PC-3 (cell line): ENCODE results near the gene ITPR3. TPM values are rescaled to one million over a fixed set of nuclear protein-coding genes. Genes with fewer than 3 reads are reported as not detected.

Source experiments
- ATAC-seq: fragments of 200-7000 bp; cut with Tn5 transposase; 2 replicates; pipeline ENCODE4 v1.9.1; 2020; ENCODE audit warnings: mild to moderate bottlenecking, moderate library complexity
- BruUV-seq: library from RNA; stranded (reverse); fragments of 400-500 nt; replicated peaks from 2 replicates; lab custom pipeline; 2021; lab: Mats Ljungman, UMichigan
- CTCF ChIA-PET: fragments of 300-600 bp; sonication (Branson Sonifier 250); formaldehyde crosslinking; loops from one replicate; lab custom pipeline; 2022; ENCODE audit warnings: antibody characterized with exemption; lab: Charles Lee
- POLR2A ChIA-PET: fragments of 300-600 bp; sonication (Branson Sonifier 250); formaldehyde crosslinking; loops from one replicate; lab custom pipeline; 2022; ENCODE audit warnings: antibody characterized with exemption; ENCODE audit not compliant: unreplicated experiment; lab: Charles Lee
- DNase-seq: peaks from one replicate; pipeline ENCODE4 v3.0.0-alpha.2; 2015
- H2AFZ ChIP-seq: fragments of 300-600 bp; sonication (generic); 2 replicates; pipeline ENCODE4 v1.6.0; 2016; ENCODE audit warnings: antibody characterized with exemption, low read length
- H3F3A ChIP-seq: fragments of 300-600 bp; sonication (generic); one replicate; pipeline ENCODE4 v1.6.0; 2017; ENCODE audit warnings: antibody characterized with exemption, low read length, control low read depth, mild to moderate bottlenecking; ENCODE audit not compliant: unreplicated experiment
- H3K27ac ChIP-seq: fragments of 300-600 bp; sonication (generic); 2 replicates; pipeline ENCODE4 v1.5.1; 2016; ENCODE audit warnings: mild to moderate bottlenecking, low read length
- H3K27me3 ChIP-seq: fragments of 300-600 bp; sonication (generic); 2 replicates; pipeline ENCODE4 v1.6.1; 2016; ENCODE audit warnings: low read length, mixed read lengths
- H3K36me3 ChIP-seq: fragments of 300-600 bp; sonication (generic); 2 replicates; pipeline ENCODE4 v1.6.1; 2016; ENCODE audit warnings: low read depth, mixed run types, low read length, mixed read lengths
- H3K4me1 ChIP-seq: fragments of 300-600 bp; sonication (generic); 2 replicates; pipeline ENCODE4 v1.5.1; 2016; ENCODE audit warnings: low read length; ENCODE audit not compliant: insufficient read depth
- H3K4me2 ChIP-seq: fragments of 300-600 bp; sonication (generic); 2 replicates; pipeline ENCODE4 v1.6.0; 2016; ENCODE audit warnings: low read length
- H3K4me3 ChIP-seq: fragments of 300-600 bp; sonication (generic); 2 replicates; pipeline ENCODE4 v1.5.1; 2016; ENCODE audit warnings: mild to moderate bottlenecking, low read length, mixed read lengths
- H3K79me2 ChIP-seq: fragments of 300-600 bp; sonication (generic); 2 replicates; pipeline ENCODE4 v1.6.1; 2017; ENCODE audit warnings: low read length, mixed read lengths
- H3K9ac ChIP-seq: fragments of 300-600 bp; sonication (generic); 2 replicates; pipeline ENCODE4 v1.6.0; 2016; ENCODE audit warnings: mild to moderate bottlenecking, low read length
- H3K9me2 ChIP-seq: fragments of 300-600 bp; sonication (generic); replicated peaks from 2 replicates; pipeline ENCODE4 v1.6.1; 2016; ENCODE audit warnings: mixed run types, low read length, mixed read lengths
- H3K9me3 ChIP-seq: fragments of 300-600 bp; sonication (generic); 2 replicates; pipeline ENCODE4 v1.6.1; 2016; ENCODE audit warnings: low read length, mixed read lengths
- H4K20me1 ChIP-seq: fragments of 300-600 bp; sonication (generic); 2 replicates; pipeline ENCODE4 v1.6.1; 2016; ENCODE audit warnings: low read length, mixed read lengths
- EZH2 ChIP-seq: fragments of 300-600 bp; sonication (generic); IDR thresholded peaks from one replicate; pipeline ENCODE4 v1.6.1; 2017; ENCODE audit warnings: antibody characterized with exemption, mild to moderate bottlenecking, low read length; ENCODE audit not compliant: unreplicated experiment
- EZH2phosphoT487 ChIP-seq: fragments of 300-600 bp; sonication (generic); IDR thresholded peaks from 2 replicates; pipeline ENCODE4 v1.6.1; 2018; ENCODE audit warnings: mild to moderate bottlenecking, antibody characterized with exemption, low read length, borderline replicate concordance
- intact Hi-C: fragments of 100-400 bp; cut with micrococcal nuclease; formaldehyde crosslinking; loops from 2 replicates; pipeline ENCODE4 v1.9.0; 2023
- total RNA-seq: library from RNA; depleted of rRNA; stranded (reverse); fragments of >200 nt; gene quantifications from 2 replicates; pipeline ENCODE4 v1.2.3, GENCODE V29; 2014
- TF ChIP-seq, protein P1 (sequence below): fragments of 300-600 bp; sonication (generic); conservative IDR thresholded peaks from 2 replicates; pipeline ENCODE4 v1.5.1; 2017; ENCODE audit warnings: antibody characterized with exemption, low read depth, mild to moderate bottlenecking, low read length

ITPR3 gene
- total RNA-seq, 1 experiment from 2014 or later = 41.8 TPM

DNA sequence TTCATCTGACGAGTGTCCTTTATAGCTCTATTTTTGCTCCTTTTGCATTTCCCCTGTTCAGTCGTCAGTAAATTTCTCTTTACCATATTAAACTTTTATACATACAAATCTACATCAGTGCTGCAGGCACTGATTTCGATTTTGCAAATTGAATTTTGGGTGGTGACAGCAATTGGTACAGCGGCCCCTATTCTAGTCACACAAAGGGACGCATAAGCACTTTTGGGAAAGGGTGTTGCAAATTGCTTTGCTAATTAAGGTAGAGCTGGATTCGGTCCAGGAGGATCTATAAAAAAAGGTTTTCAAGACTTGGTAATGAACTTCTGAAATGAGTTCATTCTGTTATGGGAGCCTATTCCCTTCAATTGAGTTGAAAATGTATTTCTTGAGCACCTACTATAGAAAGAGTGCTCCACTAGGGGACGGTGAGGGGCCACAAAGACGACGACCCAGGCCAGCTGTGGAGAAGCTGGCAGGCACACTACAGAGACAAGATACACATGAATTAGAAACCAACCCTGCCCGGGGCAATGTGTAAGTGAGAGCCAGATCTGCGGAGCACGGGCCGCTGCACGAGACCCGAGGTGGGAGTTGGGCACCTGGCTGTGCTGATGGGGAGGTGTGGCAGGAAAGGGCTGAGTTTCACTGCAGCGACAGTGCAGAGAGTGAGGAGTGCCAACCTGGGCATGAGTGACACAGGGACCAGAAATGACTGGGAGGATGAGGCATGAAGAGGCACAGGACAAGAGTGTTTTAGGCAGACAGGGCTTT is 85.0 kb downstream of the ITPR3 start:
- ChIA-PET POLR2A (no interaction called here), CTCF (no interaction called here)
- DNase-seq = no peak

DNA sequence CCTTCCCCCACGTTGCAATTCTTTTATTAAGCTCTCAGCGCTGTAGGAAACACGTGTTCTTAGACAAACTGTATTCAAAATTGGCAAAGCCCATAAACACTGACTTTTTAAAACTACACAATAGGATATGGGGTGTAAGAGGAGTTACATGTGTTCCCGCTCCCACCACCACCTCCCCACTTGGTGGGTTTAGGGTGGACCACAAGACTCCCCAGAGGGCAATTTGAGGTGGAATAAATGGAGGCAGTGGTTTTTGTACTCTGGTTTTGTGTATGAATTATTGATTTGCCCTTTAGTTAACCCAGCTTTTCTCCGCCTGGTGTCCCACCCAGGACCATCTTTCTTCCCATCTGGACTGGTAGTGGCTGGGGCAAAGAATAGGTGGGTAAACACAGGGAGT is 86.6 kb downstream of the ITPR3 start:
- no peak overlapping the region for H3K27ac ChIP-seq
- no peaks in the 10 kb centered on the region for H4K20me1 ChIP-seq
- H2AFZ ChIP-seq = no peak overlapping the region
- peaks cover 22% of the 10 kb centered on the region; the same call in 1 of the 2 replicates for H3K36me3 ChIP-seq
- H3K27me3 ChIP-seq = no peaks in the 10 kb centered on the region
- TF ChIP-seq EZH2phosphoT487 (no peak), EZH2 (no peak)
- TF ChIP-seq, protein P1, sequence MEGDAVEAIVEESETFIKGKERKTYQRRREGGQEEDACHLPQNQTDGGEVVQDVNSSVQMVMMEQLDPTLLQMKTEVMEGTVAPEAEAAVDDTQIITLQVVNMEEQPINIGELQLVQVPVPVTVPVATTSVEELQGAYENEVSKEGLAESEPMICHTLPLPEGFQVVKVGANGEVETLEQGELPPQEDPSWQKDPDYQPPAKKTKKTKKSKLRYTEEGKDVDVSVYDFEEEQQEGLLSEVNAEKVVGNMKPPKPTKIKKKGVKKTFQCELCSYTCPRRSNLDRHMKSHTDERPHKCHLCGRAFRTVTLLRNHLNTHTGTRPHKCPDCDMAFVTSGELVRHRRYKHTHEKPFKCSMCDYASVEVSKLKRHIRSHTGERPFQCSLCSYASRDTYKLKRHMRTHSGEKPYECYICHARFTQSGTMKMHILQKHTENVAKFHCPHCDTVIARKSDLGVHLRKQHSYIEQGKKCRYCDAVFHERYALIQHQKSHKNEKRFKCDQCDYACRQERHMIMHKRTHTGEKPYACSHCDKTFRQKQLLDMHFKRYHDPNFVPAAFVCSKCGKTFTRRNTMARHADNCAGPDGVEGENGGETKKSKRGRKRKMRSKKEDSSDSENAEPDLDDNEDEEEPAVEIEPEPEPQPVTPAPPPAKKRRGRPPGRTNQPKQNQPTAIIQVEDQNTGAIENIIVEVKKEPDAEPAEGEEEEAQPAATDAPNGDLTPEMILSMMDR = no peak
- no peak for DNase-seq
- no peak overlapping the region for H3K9ac ChIP-seq
- ChIA-PET POLR2A (no interaction called here), CTCF (no interaction called here)
- H3K4me2 ChIP-seq = no peak overlapping the region
- no TSS peak for BruUV-seq
- peaks cover 23% of the 10 kb centered on the region for H3K4me1 ChIP-seq
- H3K9me3 ChIP-seq = no peaks in the 10 kb centered on the region
- no peak for ATAC-seq
- H3K79me2 ChIP-seq = peaks cover 39% of the 10 kb centered on the region
- no peaks in the 10 kb centered on the region for H3K9me2 ChIP-seq
- no peak overlapping the region for H3K4me3 ChIP-seq
- intact Hi-C loops = no loop called here
- peaks cover 2% of the 10 kb centered on the region for H3F3A ChIP-seq

More for the DNA sequence above, 85.0 kb downstream of the ITPR3 start:
- no TSS peak for BruUV-seq
- Histone ChIP-seq H3K9ac (no peak overlapping the region), H3K4me2 (no peak overlapping the region), H3K9me2 (no peaks in the 10 kb centered on the region), H3K4me3 (no peak overlapping the region), H3K27me3 (no peaks in the 10 kb centered on the region), H3K4me1 (peaks cover 18% of the 10 kb centered on the region), H4K20me1 (no peaks in the 10 kb centered on the region), H3K27ac (no peak overlapping the region), H3K9me3 (no peaks in the 10 kb centered on the region), H3K79me2 (peaks cover 37% of the 10 kb centered on the region), H3K36me3 (peaks cover 23% of the 10 kb centered on the region; the same call in 1 of the 2 replicates), H3F3A (peaks cover 5% of the 10 kb centered on the region), H2AFZ (no peak overlapping the region)
- no peak for ATAC-seq
- TF ChIP-seq EZH2phosphoT487 = no peak
- TF ChIP-seq, protein P1 = no peak
- TF ChIP-seq EZH2 = no peak
- intact Hi-C loops = no loop called here

DNA sequence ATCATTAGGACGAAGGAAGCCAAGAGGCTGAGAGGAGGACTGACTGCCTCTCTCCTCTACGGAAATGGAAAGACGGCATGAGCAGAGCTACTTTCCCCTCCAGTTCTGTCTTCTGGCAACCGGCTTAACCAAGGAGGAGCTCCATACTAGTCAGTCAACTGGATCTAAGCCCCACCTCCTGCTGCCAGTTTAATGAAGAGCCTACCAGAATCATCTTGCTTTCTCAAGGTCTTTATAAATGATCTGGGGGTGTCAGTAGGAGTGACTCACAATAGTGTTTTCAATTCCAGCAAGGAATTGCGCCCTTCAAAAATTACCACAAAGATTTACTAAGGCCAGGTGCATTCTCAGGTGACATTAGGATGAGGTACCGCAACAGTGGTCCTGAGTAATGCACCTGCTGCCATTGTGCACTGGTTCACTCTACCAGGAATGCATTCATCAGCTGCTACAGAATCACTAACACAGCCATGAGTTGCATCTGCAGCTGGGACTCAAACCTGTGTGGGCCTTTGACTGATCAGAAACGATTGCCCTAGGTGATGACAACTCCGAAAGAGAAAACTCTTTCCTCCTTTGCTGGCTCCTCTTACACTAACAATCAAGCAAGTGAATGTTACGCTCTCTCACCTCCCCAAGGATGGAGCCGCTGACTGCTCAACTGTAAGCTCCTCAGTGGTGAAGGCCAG is 87.5 kb downstream of the ITPR3 start:
- no peaks in the 10 kb centered on the region for H3K27me3 ChIP-seq
- TF ChIP-seq EZH2 (no peak), EZH2phosphoT487 (no peak)
- TF ChIP-seq, protein P1 = no peak
- H4K20me1 ChIP-seq = no peaks in the 10 kb centered on the region
- ATAC-seq = no peak
- intact Hi-C loops = no loop called here
- peaks cover 22% of the 10 kb centered on the region; the same call in 1 of the 2 replicates for H3K36me3 ChIP-seq
- DNase-seq = no peak
- no peaks in the 10 kb centered on the region for H3K9me3 ChIP-seq
- BruUV-seq = no TSS peak
- no peak overlapping the region for H2AFZ ChIP-seq
- CTCF ChIA-PET = no interaction called here
- H3K79me2 ChIP-seq = peaks cover 39% of the 10 kb centered on the region
- no peak overlapping the region for H3K4me3 ChIP-seq
- no peak overlapping the region for H3K4me2 ChIP-seq
- peaks cover 23% of the 10 kb centered on the region for H3K4me1 ChIP-seq
- H3K9ac ChIP-seq = no peak overlapping the region
- no peak overlapping the region for H3K27ac ChIP-seq
- no peaks in the 10 kb centered on the region for H3K9me2 ChIP-seq
- POLR2A ChIA-PET = no interaction called here
- H3F3A ChIP-seq = no peaks in the 10 kb centered on the region
